ENCODE data around the gene SPRED2. TPM values are rescaled to one million over a fixed set of nuclear protein-coding genes. Genes with fewer than 3 reads are reported as not detected.

SPRED2 gene
- total and polyA plus RNA-seq, 2 of the 8 experiments (the other 6 are each of a cell fraction or from before 2014, with no cell fraction given): 15.3 to 22.5 TPM

- no peaks in the 10 kb centered on the region for H3K27me3 ChIP-seq (replicated peaks in 1 of 4; ENCODE audit: control insufficient read depth in 3 of 4, extremely low read depth in 1 of 4, insufficient read depth in 3 of 4, low read length in 3 of 4)
- no peak overlapping the region for H2BK120ac ChIP-seq (replicated peaks; ENCODE audit: low read depth, low read length)
- H3K36me3 ChIP-seq (ENCODE audit: control insufficient read depth in 2 of 4, insufficient read depth in 4 of 4, low read length in 3 of 4): no peaks in the 10 kb centered on the region
- no peak overlapping the region for H2AFZ ChIP-seq (ENCODE audit: low read length)
- no peak overlapping the region for H3K9ac ChIP-seq (replicated peaks in 1 of 4; ENCODE audit: extremely low read depth in 1 of 4, low read depth in 3 of 4, low read length in 3 of 4)
- no peak overlapping the region for H2BK12ac ChIP-seq (ENCODE audit: low read depth, low read length)
- no peak overlapping the region for H2BK20ac ChIP-seq (ENCODE audit: low read length)
- no peak overlapping the region for H3K18ac ChIP-seq (ENCODE audit: extremely low read depth, low read length)
- peaks cover 0 to 44% of the 10 kb centered on the region in 2 experiments; a peak in 2 of 4 replicates for H3K79me2 ChIP-seq (ENCODE audit: control insufficient read depth in 1 of 2, insufficient read depth in 2 of 2, low read length in 2 of 2)
- H3K23ac ChIP-seq (ENCODE audit: insufficient read length): no peak overlapping the region
- TF ChIP-seq KDM1A (IDR thresholded peaks at IDR 0.05; ENCODE audit: borderline replicate concordance, low read length) (0 out of 2 replicates have a peak, but pooled peaks have one; percentile 55), JUND (IDR thresholded peaks at IDR 0.05; ENCODE audit: low read length) (no peak), TCF12 (IDR thresholded peaks at IDR 0.05; ENCODE audit: low read depth, low read length) (no peak), HDAC2 (IDR thresholded peaks at IDR 0.05; ENCODE audit: borderline replicate concordance in 1 of 2, low read depth in 2 of 2, low read length in 2 of 2) (0 out of 4 replicates have a peak, but pooled peaks of 1 of the 2 experiments have one; percentile 40), RBBP5 (IDR thresholded peaks at IDR 0.05; ENCODE audit: borderline replicate concordance, low read depth, low read length) (no peak), EP300 (IDR thresholded peaks at IDR 0.05; ENCODE audit: borderline replicate concordance in 1 of 2, low read depth in 2 of 2, low read length in 2 of 2) (no peak), GTF2F1 (IDR thresholded peaks at IDR 0.05; ENCODE audit: borderline replicate concordance, low read depth, low read length) (no peak)
- no peak overlapping the region for H2BK5ac ChIP-seq (ENCODE audit: low read depth, low read length)
- H3K27ac ChIP-seq (ENCODE audit: low read depth, low read length): no peak overlapping the region
- DNase-seq (ENCODE audit: low read depth in 1 of 2, low spot score in 2 of 2): no peak
- H3K4me3 ChIP-seq (ENCODE audit: extremely low read depth in 1 of 4, insufficient read depth in 2 of 4, low read depth in 3 of 4, low read length in 4 of 4): no peak overlapping the region
- H4K91ac ChIP-seq (replicated peaks; ENCODE audit: insufficient read length, low read length): no peak overlapping the region
- H4K8ac ChIP-seq (ENCODE audit: extremely low read depth, insufficient read depth, low read length): no peak overlapping the region
- no peaks in the 10 kb centered on the region for H3K23me2 ChIP-seq (ENCODE audit: low read depth, low read length)
- H3K9me3 ChIP-seq (ENCODE audit: insufficient read depth in 2 of 2, low read depth in 1 of 2, low read length in 1 of 2): no peaks in the 10 kb centered on the region
- no peak for FAIRE-seq
- H3K4me2 ChIP-seq (ENCODE audit: insufficient read depth in 1 of 2, low read depth in 2 of 2, low read length in 2 of 2): no peak overlapping the region; a peak in 1 of 4 replicates
- ChIA-PET POLR2A (ENCODE audit: partially characterized antibody) (interaction anchor here (0.6 kb wide), 1 partner anchor 167 kb away, joined by 3 read pairs; no protein-coding TSS in a partner anchor), CTCF (ENCODE audit: partially characterized antibody) (interaction anchor here (1.3 kb wide), 1 partner anchor 18 kb away, joined by 3 read pairs; no protein-coding TSS in a partner anchor)
- peaks cover 0 to 7% of the 10 kb centered on the region in 2 experiments for H4K20me1 ChIP-seq (replicated peaks in 1 of 2; ENCODE audit: control insufficient read depth in 1 of 2, insufficient read depth in 2 of 2, low read length in 2 of 2)
- peaks cover 1 to 24% (median 10%) of the 10 kb centered on the region in 4 experiments; a peak in 5 of 7 replicates for H3K4me1 ChIP-seq (replicated peaks in 1 of 4; ENCODE audit: control insufficient read depth in 3 of 4, insufficient read depth in 4 of 4, low read length in 3 of 4)
- H3K56ac ChIP-seq (replicated peaks; ENCODE audit: insufficient read length, low read depth, low read length): no peak overlapping the region
- no peak overlapping the region for H2BK15ac ChIP-seq (ENCODE audit: low read length)
- peaks cover 6% of the 10 kb centered on the region; the same call in 1 of the 2 replicates for H3K79me1 ChIP-seq (ENCODE audit: low read depth, low read length)
- H3K14ac ChIP-seq (ENCODE audit: insufficient read length): no peak overlapping the region
- no peak overlapping the region for H4K5ac ChIP-seq (ENCODE audit: insufficient read length, low read depth, low read length)
- 72% methylated on average over 10 of the region's 10 CpGs; no CpG with 5 or more reads in 1 of the 2 experiments for WGBS, 2 experiments (ENCODE audit: extremely low coverage in 1 of 2, insufficient coverage in 1 of 2, insufficient read length in 1 of 2, insufficient replicate concordance in 2 of 2, low coverage in 1 of 2, low lambda C conversion rate in 2 of 2, missing lambda C conversion rate in 1 of 2)
- H2AK5ac ChIP-seq (ENCODE audit: low read depth, low read length): no peak overlapping the region
- H3K4ac ChIP-seq (replicated peaks; ENCODE audit: insufficient read length, low read depth, low read length): no peak overlapping the region
These were observed 27.3 kb downstream of the SPRED2 start for GRCh38 chr2:65404988-65405697.

Data from H1 (cell line).